Breast epithelium (tissue), 4 donors: Measurements from ENCODE around the gene ARHGEF28. TPM values are rescaled to one million over a fixed set of nuclear protein-coding genes. Genes with fewer than 3 reads are reported as not detected.

Experiments
- DNase-seq, 2 donors: peaks; one replicate each; pipeline ENCODE4 v3.0.0-alpha.2; 2019; ENCODE audit warnings: low spot score in 2 of 2
- H3K27ac ChIP-seq, 2 donors: fragments of 200-600 bp; sonication (generic) in 1 of 2; one replicate each; pipeline ENCODE4 v1.5.1; 2016 to 2019; ENCODE audit warnings: mild to moderate bottlenecking in 1 of 2
- H3K27me3 ChIP-seq, 2 donors: fragments of 200-600 bp; sonication (generic) in 1 of 2; one replicate each; pipeline versions ENCODE4 v1.5.1 to v1.6.0; 2017 to 2019; ENCODE audit warnings: control low read depth in 1 of 2, mild to moderate bottlenecking in 1 of 2
- H3K36me3 ChIP-seq: fragments of 200-600 bp; one replicate; pipeline ENCODE4 v1.5.1; 2019
- H3K4me1 ChIP-seq, 2 donors: fragments of 200-600 bp; sonication (generic); one replicate each; pipeline ENCODE4 v1.5.1; 2016 to 2019; ENCODE audit warnings: control low read depth in 1 of 2
- H3K4me3 ChIP-seq, 3 donors: fragments of 200-600 bp; sonication (generic); 1 replicate in 2 of 3; 2 replicates in 1 of 3; pipeline ENCODE4 v1.5.1; 2016 to 2019; ENCODE audit warnings: mild to moderate bottlenecking in 3 of 3, moderate library complexity in 2 of 3
- H3K9me3 ChIP-seq, 2 donors: fragments of 200-600 bp; sonication (generic) in 1 of 2; one replicate each; pipeline ENCODE4 v1.5.1; 2016 to 2019; ENCODE audit warnings: control low read depth in 1 of 2
- POLR2A ChIP-seq: fragments of 450-650 bp; IDR thresholded peaks from one replicate; pipeline ENCODE4 v1.6.1; 2016; ENCODE audit warnings: antibody characterized with exemption, mild to moderate bottlenecking, moderate library complexity
- POLR2AphosphoS5 ChIP-seq, 3 donors: sonication (generic); formaldehyde crosslinking; IDR thresholded peaks; one replicate each; pipeline ENCODE4 v1.6.1; 2017; ENCODE audit warnings: antibody characterized with exemption in 3 of 3
- intact Hi-C: fragments of 100-400 bp; cut with DNase I; formaldehyde crosslinking; loops from one replicate; pipeline ENCODE4 v1.15.1; 2023; ENCODE audit warnings: low total_unique reads
- total RNA-seq, 3 donors: library from RNA; depleted of rRNA; stranded (reverse); fragments of >200 nt; gene quantifications; one replicate each; pipeline ENCODE4 v1.1.0, GENCODE V29; 2016
- TF ChIP-seq, protein P1 (sequence below), 3 donors: fragments of 450-650 bp; IDR thresholded peaks; one replicate each; pipeline ENCODE4 v1.5.1; 2016 to 2017; ENCODE audit warnings: antibody characterized with exemption in 3 of 3, mild to moderate bottlenecking in 3 of 3, moderate library complexity in 3 of 3

ARHGEF28 gene
- total RNA-seq, 3 donors from 2014 or later: 11.4 to 65.4 (median 31.5) TPM

DNA sequence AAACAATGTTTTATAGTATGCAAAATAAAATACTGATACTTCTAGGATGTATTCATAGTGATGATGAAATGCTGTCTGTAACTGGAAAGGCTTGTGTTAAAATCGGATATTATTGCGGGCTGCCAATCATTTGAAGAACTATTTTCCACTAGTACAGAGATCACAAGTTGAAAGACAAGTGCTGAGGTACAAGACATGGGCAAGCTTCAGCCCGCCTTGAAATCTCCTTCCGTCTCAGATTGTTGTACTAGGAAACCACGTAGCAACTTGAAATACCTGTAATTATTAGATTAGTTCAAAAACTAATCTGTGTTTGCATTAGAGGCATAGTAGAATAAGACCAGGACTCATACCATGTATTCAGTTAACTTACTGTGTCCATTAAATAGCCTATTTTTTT is 218.2 kb downstream of the ARHGEF28 start:
- Histone ChIP-seq H3K4me1 (no peaks in the 10 kb centered on the region), H3K27ac (no peak overlapping the region), H3K9me3 (no peaks in the 10 kb centered on the region), H3K36me3 (no peaks in the 10 kb centered on the region), H3K27me3 (no peaks in the 10 kb centered on the region), H3K4me3 (no peak overlapping the region)
- intact Hi-C loops: no loop called here
- TF ChIP-seq POLR2AphosphoS5 (IDR thresholded peaks at IDR 0.05) (no peak), POLR2A (no peak)
- TF ChIP-seq, protein P1, sequence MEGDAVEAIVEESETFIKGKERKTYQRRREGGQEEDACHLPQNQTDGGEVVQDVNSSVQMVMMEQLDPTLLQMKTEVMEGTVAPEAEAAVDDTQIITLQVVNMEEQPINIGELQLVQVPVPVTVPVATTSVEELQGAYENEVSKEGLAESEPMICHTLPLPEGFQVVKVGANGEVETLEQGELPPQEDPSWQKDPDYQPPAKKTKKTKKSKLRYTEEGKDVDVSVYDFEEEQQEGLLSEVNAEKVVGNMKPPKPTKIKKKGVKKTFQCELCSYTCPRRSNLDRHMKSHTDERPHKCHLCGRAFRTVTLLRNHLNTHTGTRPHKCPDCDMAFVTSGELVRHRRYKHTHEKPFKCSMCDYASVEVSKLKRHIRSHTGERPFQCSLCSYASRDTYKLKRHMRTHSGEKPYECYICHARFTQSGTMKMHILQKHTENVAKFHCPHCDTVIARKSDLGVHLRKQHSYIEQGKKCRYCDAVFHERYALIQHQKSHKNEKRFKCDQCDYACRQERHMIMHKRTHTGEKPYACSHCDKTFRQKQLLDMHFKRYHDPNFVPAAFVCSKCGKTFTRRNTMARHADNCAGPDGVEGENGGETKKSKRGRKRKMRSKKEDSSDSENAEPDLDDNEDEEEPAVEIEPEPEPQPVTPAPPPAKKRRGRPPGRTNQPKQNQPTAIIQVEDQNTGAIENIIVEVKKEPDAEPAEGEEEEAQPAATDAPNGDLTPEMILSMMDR (IDR thresholded peaks at IDR 0.05): no peak
- DNase-seq: no peak

- Histone ChIP-seq H3K4me3 (no peak overlapping the region), H3K9me3 (no peaks in the 10 kb centered on the region), H3K4me1 (no peaks in the 10 kb centered on the region), H3K27ac (no peak overlapping the region), H3K36me3 (no peaks in the 10 kb centered on the region), H3K27me3 (no peaks in the 10 kb centered on the region)
- TF ChIP-seq POLR2AphosphoS5 (IDR thresholded peaks at IDR 0.05) (no peak), POLR2A (no peak)
- TF ChIP-seq, protein P1 (IDR thresholded peaks at IDR 0.05): no peak
- no peak for DNase-seq
- intact Hi-C loops: no loop called here
Measured at GRCh38 chr5:73851471-73852181, 225.6 kb downstream of the ARHGEF28 start.

DNA sequence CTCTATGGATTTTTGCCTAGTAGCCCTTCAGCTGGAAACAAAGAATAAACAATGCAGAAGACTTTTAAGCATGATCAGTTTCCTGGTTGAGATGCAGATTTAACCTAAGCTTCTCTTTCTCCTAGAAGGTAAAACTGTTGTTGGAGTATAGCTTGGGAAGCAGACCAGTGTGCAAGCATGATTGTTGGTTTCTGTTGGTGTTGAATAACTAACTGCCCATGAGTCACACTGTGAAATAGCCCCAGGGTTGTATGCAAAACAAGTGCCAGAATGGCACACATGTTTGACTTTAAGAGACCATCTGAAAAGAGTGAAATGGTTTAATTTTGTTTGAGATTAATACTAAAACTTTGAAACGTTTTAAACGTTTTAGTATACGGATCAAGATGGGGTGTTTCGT is 227.1 kb downstream of the ARHGEF28 start:
- TF ChIP-seq POLR2AphosphoS5 (IDR thresholded peaks at IDR 0.05) (no peak), POLR2A (no peak)
- TF ChIP-seq, protein P1 (IDR thresholded peaks at IDR 0.05): no peak
- H3K27ac ChIP-seq: peak overlapping the region in 1 of 2 donors; percentile 62
- H3K36me3 ChIP-seq: no peaks in the 10 kb centered on the region
- intact Hi-C loops: no loop called here
- no peaks in the 10 kb centered on the region for H3K27me3 ChIP-seq
- no peaks in the 10 kb centered on the region for H3K9me3 ChIP-seq
- H3K4me1 ChIP-seq: no peaks in the 10 kb centered on the region
- no peak for DNase-seq
- no peak overlapping the region for H3K4me3 ChIP-seq

GRCh38 chr5:73856997-73857396 is 231.0 kb downstream of the ARHGEF28 start:
- Histone ChIP-seq H3K9me3 (no peaks in the 10 kb centered on the region), H3K27ac (peak overlapping the region; percentile 20 to 55), H3K4me3 (no peak overlapping the region), H3K27me3 (no peaks in the 10 kb centered on the region), H3K36me3 (no peaks in the 10 kb centered on the region), H3K4me1 (no peaks in the 10 kb centered on the region)
- no peak for TF ChIP-seq POLR2A
- no peak for TF ChIP-seq POLR2AphosphoS5 (IDR thresholded peaks at IDR 0.05)
- TF ChIP-seq, protein P1 (IDR thresholded peaks at IDR 0.05): no peak
- no peak for DNase-seq
- intact Hi-C loops: no loop called here

DNA sequence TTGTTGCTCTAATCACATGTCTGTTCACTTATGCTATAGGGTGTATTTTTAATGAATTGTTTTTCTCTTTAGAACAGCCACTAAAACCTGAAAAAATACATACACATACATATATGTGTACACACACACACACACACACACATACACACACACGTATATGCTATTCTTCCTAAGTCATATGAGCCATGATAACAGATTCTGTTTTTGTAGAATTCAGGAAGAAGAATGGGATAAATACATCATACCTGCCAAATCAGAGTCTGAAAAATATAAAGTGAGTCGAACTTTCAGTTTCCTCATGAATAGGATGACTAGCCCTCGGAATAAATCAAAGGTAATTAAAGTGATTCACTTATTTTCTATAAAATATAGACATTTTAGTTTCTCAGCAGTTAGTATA is 231.4 kb downstream of the ARHGEF28 start:
- H3K4me1 ChIP-seq: no peaks in the 10 kb centered on the region
- no peak overlapping the region for H3K4me3 ChIP-seq
- peak overlapping the region; percentile 20 to 55 for H3K27ac ChIP-seq
- intact Hi-C loops: no loop called here
- TF ChIP-seq, protein P1 (IDR thresholded peaks at IDR 0.05): no peak
- no peak for TF ChIP-seq POLR2A
- no peak for TF ChIP-seq POLR2AphosphoS5 (IDR thresholded peaks at IDR 0.05)
- no peaks in the 10 kb centered on the region for H3K9me3 ChIP-seq
- H3K36me3 ChIP-seq: no peaks in the 10 kb centered on the region
- no peak for DNase-seq
- H3K27me3 ChIP-seq: no peaks in the 10 kb centered on the region
